Activated CD4-positive, alpha-beta T cell treated with anti-CD3 and anti-CD28 coated beads for 36 hours (primary cell): ENCODE data around the gene CFAP210. TPM values are rescaled to one million over a fixed set of nuclear protein-coding genes. Genes with fewer than 3 reads are reported as not detected.
"Not testable (repeated sequence)": the region's sequence is repeated elsewhere in the genome, so short reads cannot be mapped to it uniquely, and the experiment has no call there.

Source experiments
- ATAC-seq: fragments of 200-7000 bp; cut with Tn5 transposase; one replicate; pipeline ENCODE4 v1.10.0; 2021; ENCODE audit warnings: mild to moderate bottlenecking, moderate library complexity
- CTCF ChIA-PET: fragments of 350-600 bp; sonication (Branson Sonifier 250); formaldehyde crosslinking; loops from one replicate; lab custom pipeline; 2021; ENCODE audit warnings: antibody characterized with exemption; lab: Charles Lee
- POLR2A ChIA-PET: fragments of 350-600 bp; sonication (Branson Sonifier 250); formaldehyde crosslinking; loops from one replicate; lab custom pipeline; 2021; ENCODE audit warnings: antibody characterized with exemption, inconsistent platforms; lab: Charles Lee
- DNase-seq: peaks from one replicate; pipeline ENCODE4 v3.0.0-alpha.2; 2020
- H3K27ac Mint-ChIP-seq: one replicate; pipeline ENCODE4 v1.8.0; 2021; ENCODE audit warnings: mixed read lengths
- H3K27me3 Mint-ChIP-seq: one replicate; pipeline ENCODE4 v1.8.0; 2021; ENCODE audit warnings: mixed read lengths
- H3K36me3 Mint-ChIP-seq: one replicate; pipeline ENCODE4 v1.8.0; 2021; ENCODE audit warnings: low read depth, mixed read lengths
- H3K4me1 Mint-ChIP-seq: one replicate; pipeline ENCODE4 v1.8.0; 2021; ENCODE audit warnings: mixed read lengths
- H3K4me3 Mint-ChIP-seq: one replicate; pipeline ENCODE4 v1.8.0; 2021; ENCODE audit warnings: mild to moderate bottlenecking, moderate library complexity, mixed read lengths
- H3K9me3 Mint-ChIP-seq: one replicate; pipeline ENCODE4 v1.8.0; 2021; ENCODE audit warnings: low read depth, mixed read lengths
- intact Hi-C, 2 experiments: fragments of 100-400 bp; cut with DNase I in 1 of 2; cut with micrococcal nuclease in 1 of 2; formaldehyde crosslinking; loops; one replicate each; pipeline versions ENCODE4 v1.14.2 to v1.15.1; 2022 to 2024; cut with DNase I, micrococcal nuclease
- total RNA-seq, 2 experiments: library from RNA; stranded (reverse); gene quantifications; one replicate each; pipeline ENCODE4 v1.2.3, GENCODE V29; 2021

Gene CFAP210
- total RNA-seq, 2 experiments from 2014 or later: 0.23 TPM; not detected in 1

- Mint-ChIP-seq H3K9me3 (peaks cover 24% of the 10 kb centered on the region), H3K4me1 (peaks cover 16% of the 10 kb centered on the region), H3K27ac (no peak overlapping the region), H3K27me3 (peaks cover 7% of the 10 kb centered on the region), H3K4me3 (no peak overlapping the region), H3K36me3 (peaks cover 19% of the 10 kb centered on the region)
- intact Hi-C loops: loop anchor here in 1 of 2 experiments (5.0 kb wide), 1 partner anchor 215 kb away; the partner anchor contains the start of gene BBS5
- ChIA-PET POLR2A (interaction anchor here (0.7 kb wide), 1 partner anchor 48 kb away, joined by 3 read pairs; no protein-coding TSS in a partner anchor), CTCF (interaction anchor here (1.3 to 1.7 kb wide), 3 partner anchors 9 to 25 kb away, joined by 3 to 6 read pairs (median 5); no protein-coding TSS in a partner anchor)
- DNase-seq (no peak), ATAC-seq (no peak)
These were observed 1.5 kb downstream of the CFAP210 start for GRCh38 chr2:169692718-169693117.

- ChIA-PET CTCF (interaction anchor here (0.6 kb wide), 1 partner anchor 11 kb away, joined by 3 read pairs; no protein-coding TSS in a partner anchor), POLR2A (interaction anchor here (0.6 kb wide), 1 partner anchor 8 kb away, joined by 3 read pairs; no protein-coding TSS in a partner anchor)
- Mint-ChIP-seq H3K36me3 (peaks cover 16% of the 10 kb centered on the region), H3K27ac (no peak overlapping the region), H3K4me1 (peaks cover 16% of the 10 kb centered on the region), H3K4me3 (no peak overlapping the region), H3K27me3 (peaks cover 7% of the 10 kb centered on the region), H3K9me3 (peaks cover 24% of the 10 kb centered on the region)
- DNase-seq (no peak), ATAC-seq (no peak)
- intact Hi-C loops: loop anchor here in 1 of 2 experiments (5.0 kb wide), 1 partner anchor 214 kb away; the partner anchor contains the start of gene BBS5
These were observed 3.2 kb downstream of the CFAP210 start for GRCh38 chr2:169690958-169691357.

DNA sequence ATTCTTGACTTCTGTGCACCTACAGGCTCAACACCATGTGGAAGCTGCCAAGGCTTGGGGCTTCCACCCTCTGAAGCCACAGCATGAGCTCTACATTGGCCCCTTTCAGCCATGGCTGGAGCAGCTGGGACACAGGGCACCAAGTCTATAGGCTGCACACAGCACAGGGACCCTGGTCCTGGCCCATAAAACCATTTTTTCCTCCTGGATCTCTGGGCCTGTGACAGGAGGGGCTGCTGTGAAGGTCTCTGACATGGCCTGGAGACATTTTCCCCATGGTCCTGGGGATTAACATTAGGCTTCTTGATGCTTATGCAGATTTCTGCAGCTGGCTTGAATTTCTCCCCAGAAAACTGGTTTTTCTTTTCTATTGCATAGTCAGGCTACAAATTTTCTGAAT is 6.3 kb downstream of the CFAP210 start:
- CTCF ChIA-PET, POLR2A ChIA-PET, H3K27ac Mint-ChIP-seq, ATAC-seq, DNase-seq, H3K4me3 Mint-ChIP-seq, H3K4me1 Mint-ChIP-seq, H3K27me3 Mint-ChIP-seq, intact Hi-C loops: not testable (repeated sequence)
- peaks cover 24% of the 10 kb centered on the region for H3K9me3 Mint-ChIP-seq
- peaks cover 12% of the 10 kb centered on the region for H3K36me3 Mint-ChIP-seq

- ATAC-seq, H3K4me3 Mint-ChIP-seq, DNase-seq, H3K27me3 Mint-ChIP-seq, POLR2A ChIA-PET, H3K27ac Mint-ChIP-seq, intact Hi-C loops, CTCF ChIA-PET: not testable (repeated sequence)
- peaks cover 21% of the 10 kb centered on the region for H3K9me3 Mint-ChIP-seq
- peaks cover 12% of the 10 kb centered on the region for H3K36me3 Mint-ChIP-seq
- peaks cover 15% of the 10 kb centered on the region for H3K4me1 Mint-ChIP-seq
These were observed 7.4 kb downstream of the CFAP210 start for GRCh38 chr2:169686825-169687224.

DNA sequence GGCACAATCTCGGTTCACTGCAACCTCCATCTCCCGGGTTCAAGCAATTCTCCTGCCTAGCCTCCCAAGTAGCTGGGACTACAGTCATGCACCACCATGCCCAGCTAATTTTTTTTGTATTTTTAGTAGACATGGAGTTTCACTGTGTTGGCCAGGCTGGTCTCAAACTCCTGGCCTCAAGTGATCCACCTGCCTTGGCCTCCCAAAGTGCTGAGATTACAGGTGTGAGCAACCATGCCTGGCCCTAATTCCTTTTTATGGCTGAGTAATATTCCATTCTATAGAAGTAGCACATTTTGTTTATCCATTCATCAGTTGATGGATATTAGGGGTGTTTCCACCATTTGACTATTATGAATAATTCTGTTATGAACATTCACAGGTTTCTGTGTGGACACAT is 9.5 kb downstream of the CFAP210 start:
- H3K36me3 Mint-ChIP-seq, H3K27ac Mint-ChIP-seq, POLR2A ChIA-PET, ATAC-seq, DNase-seq, H3K27me3 Mint-ChIP-seq, H3K4me3 Mint-ChIP-seq: not testable (repeated sequence)
- CTCF ChIA-PET: interaction anchor here (0.6 to 0.7 kb wide), 2 partner anchors 81 to 111 kb away, joined by 3 to 4 read pairs; partner anchors contain the start of gene FASTKD1
- Mint-ChIP-seq H3K9me3 (peaks cover 13% of the 10 kb centered on the region), H3K4me1 (peaks cover 15% of the 10 kb centered on the region)
- intact Hi-C loops: loop anchor here in 1 of 2 experiments (5.0 kb wide), 1 partner anchor 102 kb away; the partner anchor contains the start of gene PPIG

- ChIA-PET POLR2A (no interaction called here), CTCF (interaction anchor here (1.0 to 1.3 kb wide), 3 partner anchors 9 to 245 kb away, joined by 3 to 5 read pairs (median 4); no protein-coding TSS in a partner anchor)
- peaks cover 15% of the 10 kb centered on the region for H3K4me1 Mint-ChIP-seq
- H3K4me3 Mint-ChIP-seq: no peak overlapping the region
- DNase-seq (no peak), ATAC-seq (no peak)
- peaks cover 11% of the 10 kb centered on the region for H3K9me3 Mint-ChIP-seq
- H3K27me3 Mint-ChIP-seq: peaks cover 6% of the 10 kb centered on the region
- peak overlapping the region; percentile 78 for H3K27ac Mint-ChIP-seq
- peaks cover 4% of the 10 kb centered on the region for H3K36me3 Mint-ChIP-seq
- intact Hi-C loops: loop anchor here in 1 of 2 experiments (5.0 kb wide), 1 partner anchor 102 kb away; the partner anchor contains the start of gene PPIG
These were observed 10.1 kb downstream of the CFAP210 start for GRCh38 chr2:169684135-169684565.

DNA sequence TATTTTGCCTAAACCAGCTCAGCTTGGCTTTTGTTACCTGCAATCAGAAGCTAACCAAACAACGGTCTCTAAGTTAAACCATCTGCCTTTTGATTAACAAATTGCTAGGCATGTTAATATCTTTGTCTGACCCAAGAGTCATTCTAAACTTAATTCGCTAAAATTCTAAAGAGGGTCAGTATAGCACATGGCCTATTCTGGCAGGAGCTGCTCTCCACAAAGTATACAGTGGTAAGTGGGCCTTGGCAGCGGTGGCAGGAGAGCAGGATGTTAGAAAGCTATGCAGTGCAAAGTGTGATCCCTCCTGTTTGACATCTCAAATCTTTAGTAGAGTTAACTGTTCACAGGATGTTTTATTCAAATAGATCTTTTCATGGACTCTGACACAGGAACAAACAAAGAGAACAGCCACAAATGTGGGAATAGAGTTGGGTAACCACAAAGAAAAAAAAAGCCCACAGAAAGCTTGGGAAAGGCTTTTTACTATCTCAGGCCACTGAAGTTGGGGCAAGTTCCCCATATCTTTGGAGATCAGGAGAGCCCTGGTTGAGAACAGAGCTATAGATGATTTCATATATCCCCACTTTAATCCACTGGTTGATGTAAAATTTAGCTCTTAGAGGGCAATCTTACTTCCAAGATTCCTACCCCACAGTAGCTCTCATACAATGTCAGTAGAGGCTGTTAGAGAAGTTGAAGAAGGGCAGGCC is 10.6 kb downstream of the CFAP210 start:
- peak; percentile 13 for DNase-seq
- intact Hi-C loops: loop anchor here in 1 of 2 experiments (1.0 to 5.0 kb wide), 2 partner anchors 11 to 101 kb away; partner anchors contain the start of genes CFAP210, PHOSPHO2 and PPIG
- Mint-ChIP-seq H3K27me3 (peaks cover 3% of the 10 kb centered on the region), H3K4me3 (no peak overlapping the region), H3K36me3 (peaks cover 4% of the 10 kb centered on the region), H3K9me3 (peaks cover 8% of the 10 kb centered on the region), H3K4me1 (peaks cover 15% of the 10 kb centered on the region), H3K27ac (peak overlapping the region; percentile 78)
- CTCF ChIA-PET: interaction anchor here (0.6 to 1.3 kb wide), 5 partner anchors 9 to 245 kb away, joined by 3 to 5 read pairs (median 3); partner anchors contain the start of gene METTL5
- POLR2A ChIA-PET: interaction anchor here (1.0 kb wide), 1 partner anchor 10 kb away, joined by 4 read pairs; no protein-coding TSS in a partner anchor
- ATAC-seq: peak; percentile 52

- CTCF ChIA-PET: interaction anchor here (1.0 to 1.3 kb wide), 3 partner anchors 10 to 246 kb away, joined by 3 to 5 read pairs (median 3); no protein-coding TSS in a partner anchor
- Mint-ChIP-seq H3K4me3 (no peak overlapping the region), H3K36me3 (no peaks in the 10 kb centered on the region), H3K27ac (peak overlapping the region; percentile 78), H3K9me3 (peaks cover 2% of the 10 kb centered on the region), H3K4me1 (peaks cover 15% of the 10 kb centered on the region), H3K27me3 (peaks cover 2% of the 10 kb centered on the region)
- intact Hi-C loops: loop anchor here in 1 of 2 experiments (1.0 to 5.0 kb wide), 2 partner anchors 11 to 101 kb away; partner anchors contain the start of genes CFAP210, PHOSPHO2 and PPIG
- POLR2A ChIA-PET: interaction anchor here (1.0 kb wide), 1 partner anchor 10 kb away, joined by 4 read pairs; no protein-coding TSS in a partner anchor
- ATAC-seq: peak; percentile 98
- DNase-seq: peak; percentile 40
These were observed 11.2 kb downstream of the CFAP210 start for GRCh38 chr2:169683054-169683424.

DNA sequence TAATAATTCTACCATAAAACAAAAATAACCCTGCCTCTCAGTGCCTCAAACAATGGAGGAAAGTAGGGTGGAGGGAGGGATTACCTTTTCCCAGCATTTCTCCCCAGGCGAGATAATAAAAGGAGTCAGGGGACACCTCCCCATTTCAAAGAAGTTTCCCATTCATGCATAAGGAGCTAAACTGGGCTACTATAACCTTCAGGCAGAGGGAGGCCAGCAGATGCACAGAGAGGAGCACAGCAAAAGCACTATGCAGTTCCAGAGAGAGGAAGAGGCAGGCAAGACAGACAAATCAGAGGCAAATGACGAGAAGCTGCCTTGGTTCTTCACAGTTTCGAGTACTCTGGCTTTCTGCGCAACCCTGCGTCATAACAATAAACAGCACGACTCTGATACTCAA is 17.4 kb downstream of the CFAP210 start:
- Mint-ChIP-seq H3K27me3 (peaks cover 10% of the 10 kb centered on the region), H3K9me3 (peaks cover 2% of the 10 kb centered on the region), H3K4me1 (no peaks in the 10 kb centered on the region), H3K4me3 (no peak overlapping the region), H3K27ac (no peak overlapping the region), H3K36me3 (no peaks in the 10 kb centered on the region)
- ChIA-PET POLR2A (no interaction called here), CTCF (no interaction called here)
- DNase-seq (no peak), ATAC-seq (no peak)
- intact Hi-C loops: loop anchor here in 1 of 2 experiments (2.0 kb wide), 1 partner anchor 148 kb away; no protein-coding TSS in a partner anchor

DNA sequence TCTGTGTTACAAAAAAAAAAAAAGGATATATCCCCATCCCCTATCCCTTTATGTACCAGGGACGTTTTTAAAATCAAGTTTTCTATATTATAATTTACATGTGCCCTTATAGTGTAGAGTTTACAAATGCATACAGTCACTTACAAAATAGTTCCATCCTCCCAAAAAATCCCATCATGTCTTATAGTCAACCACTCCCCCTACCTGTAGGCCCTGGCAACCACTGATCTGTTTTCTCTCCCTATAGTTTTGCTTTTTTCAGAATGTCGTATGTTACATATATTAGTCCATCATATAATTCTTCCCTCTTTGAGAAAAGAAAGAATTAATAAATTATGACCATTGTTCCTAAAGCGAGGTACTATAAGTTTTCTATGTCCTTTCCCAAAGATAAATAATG is 17.8 kb downstream of the CFAP210 start:
- Mint-ChIP-seq H3K4me3 (no peak overlapping the region), H3K4me1 (no peaks in the 10 kb centered on the region), H3K27ac (no peak overlapping the region), H3K27me3 (peaks cover 10% of the 10 kb centered on the region), H3K9me3 (peaks cover 2% of the 10 kb centered on the region), H3K36me3 (no peaks in the 10 kb centered on the region)
- CTCF ChIA-PET: no interaction called here
- ATAC-seq (no peak), DNase-seq (no peak)
- intact Hi-C loops: loop anchor here in 1 of 2 experiments (2.0 kb wide), 1 partner anchor 148 kb away; no protein-coding TSS in a partner anchor
- POLR2A ChIA-PET: no interaction called here

GRCh38 chr2:169673921-169674320 is 20.3 kb downstream of the CFAP210 start:
- no peaks in the 10 kb centered on the region for H3K4me1 Mint-ChIP-seq
- H3K36me3 Mint-ChIP-seq: no peaks in the 10 kb centered on the region
- no peaks in the 10 kb centered on the region for H3K9me3 Mint-ChIP-seq
- intact Hi-C loops: no loop called here
- H3K27me3 Mint-ChIP-seq: peaks cover 8% of the 10 kb centered on the region
- H3K4me3 Mint-ChIP-seq: no peak overlapping the region
- no peak overlapping the region for H3K27ac Mint-ChIP-seq
- CTCF ChIA-PET: interaction anchor here (0.6 kb wide), 1 partner anchor 152 kb away, joined by 3 read pairs; no protein-coding TSS in a partner anchor
- POLR2A ChIA-PET: no interaction called here
- ATAC-seq (no peak), DNase-seq (no peak)
